ENCODE data around the gene ARMH1. TPM values are rescaled to one million over a fixed set of nuclear protein-coding genes. Genes with fewer than 3 reads are reported as not detected.

The ARMH1 gene
- total RNA-seq, 2 experiments from 2014 or later: 95.7 to 105 TPM

DNA sequence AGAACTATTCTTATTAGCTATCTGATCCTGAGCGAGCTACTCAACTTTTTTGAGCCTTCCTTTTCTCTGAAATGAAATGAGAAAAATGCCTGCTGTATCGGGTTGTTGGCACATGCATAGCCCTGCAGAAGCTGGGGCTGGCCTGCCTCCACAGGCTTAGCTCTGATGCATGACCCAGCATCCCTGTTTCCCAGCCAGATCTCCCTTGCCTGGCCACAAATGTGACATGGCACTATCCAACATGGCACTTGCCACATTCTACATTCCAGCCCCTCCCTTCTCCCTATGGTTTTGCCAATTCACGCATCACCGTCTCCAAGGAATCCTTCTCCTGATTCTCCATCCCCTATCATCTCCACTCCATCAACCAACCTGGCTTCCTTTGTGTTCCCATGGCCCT is 42.6 kb downstream of the ARMH1 start:
- Mint-ChIP-seq H3K36me3 (no peaks in the 10 kb centered on the region), H3K27ac (peak overlapping the region; percentile 9), H3K27me3 (peaks cover 2% of the 10 kb centered on the region), H3K9me3 (no peaks in the 10 kb centered on the region), H3K4me3 (no peak overlapping the region), H3K4me1 (peaks cover 51% of the 10 kb centered on the region)
- POLR2A ChIA-PET: interaction anchor here (0.9 to 11.5 kb wide), 5 partner anchors 10 to 102 kb away, joined by 3 to 500 read pairs (median 6); partner anchors contain the start of genes ARMH1, RNU5D-1 and TMEM53
- ATAC-seq (ENCODE audit: low read depth): no peak
- no peak for DNase-seq

DNA sequence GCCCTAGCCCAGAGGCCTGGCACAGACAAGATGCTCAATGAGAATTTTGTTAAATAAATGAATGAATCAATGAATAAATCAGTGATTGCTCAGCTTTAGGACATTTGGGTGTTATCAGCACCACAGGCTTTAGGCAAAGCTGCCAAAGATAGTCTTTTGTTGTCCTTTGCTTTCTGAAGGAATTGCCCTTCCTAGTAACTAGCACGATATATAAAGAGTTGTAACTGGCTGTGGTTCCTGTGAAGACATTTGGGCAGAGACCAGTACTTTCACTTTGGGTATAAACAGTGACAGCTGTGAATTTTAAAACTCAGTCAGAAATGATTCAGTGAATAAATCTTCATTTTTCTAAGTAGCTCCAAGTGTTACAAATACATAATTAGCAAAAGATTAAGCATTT is 43.1 kb downstream of the ARMH1 start:
- ATAC-seq (ENCODE audit: low read depth) (no peak), DNase-seq (no peak)
- H3K9me3 Mint-ChIP-seq: no peaks in the 10 kb centered on the region
- H3K36me3 Mint-ChIP-seq: no peaks in the 10 kb centered on the region
- POLR2A ChIA-PET: interaction anchor here (0.9 to 11.5 kb wide), 5 partner anchors 10 to 101 kb away, joined by 3 to 500 read pairs (median 6); partner anchors contain the start of genes ARMH1, RNU5D-1 and TMEM53
- peak overlapping the region; percentile 0 for H3K4me3 Mint-ChIP-seq
- H3K4me1 Mint-ChIP-seq: peaks cover 51% of the 10 kb centered on the region
- peak overlapping the region; percentile 11 for H3K27ac Mint-ChIP-seq
- no peaks in the 10 kb centered on the region for H3K27me3 Mint-ChIP-seq

- Mint-ChIP-seq H3K27ac (peak overlapping the region; percentile 73), H3K4me3 (no peak overlapping the region), H3K4me1 (peaks cover 52% of the 10 kb centered on the region), H3K27me3 (no peaks in the 10 kb centered on the region), H3K9me3 (no peaks in the 10 kb centered on the region), H3K36me3 (no peaks in the 10 kb centered on the region)
- ATAC-seq (ENCODE audit: low read depth): no peak
- POLR2A ChIA-PET: interaction anchor here (0.9 to 11.5 kb wide), 5 partner anchors 9 to 101 kb away, joined by 3 to 500 read pairs (median 6); partner anchors contain the start of genes ARMH1, RNU5D-1 and TMEM53
- DNase-seq: no peak
These were observed 43.6 kb downstream of the ARMH1 start for GRCh38 chr1:44718091-44718490.

- POLR2A ChIA-PET: interaction anchor here (0.7 to 11.5 kb wide), 8 partner anchors 14 to 1070 kb away, joined by 3 to 500 read pairs (median 4); partner anchors contain the start of genes RNU5D-1, RPS8 and TOE1
- Mint-ChIP-seq H3K36me3 (no peaks in the 10 kb centered on the region), H3K9me3 (no peaks in the 10 kb centered on the region), H3K27me3 (no peaks in the 10 kb centered on the region), H3K4me1 (peaks cover 61% of the 10 kb centered on the region), H3K27ac (peak overlapping the region; percentile 65), H3K4me3 (no peak overlapping the region)
- ATAC-seq (ENCODE audit: low read depth) (no peak), DNase-seq (no peak)
These were observed 44.8 kb downstream of the ARMH1 start for GRCh38 chr1:44719318-44719717.

DNA sequence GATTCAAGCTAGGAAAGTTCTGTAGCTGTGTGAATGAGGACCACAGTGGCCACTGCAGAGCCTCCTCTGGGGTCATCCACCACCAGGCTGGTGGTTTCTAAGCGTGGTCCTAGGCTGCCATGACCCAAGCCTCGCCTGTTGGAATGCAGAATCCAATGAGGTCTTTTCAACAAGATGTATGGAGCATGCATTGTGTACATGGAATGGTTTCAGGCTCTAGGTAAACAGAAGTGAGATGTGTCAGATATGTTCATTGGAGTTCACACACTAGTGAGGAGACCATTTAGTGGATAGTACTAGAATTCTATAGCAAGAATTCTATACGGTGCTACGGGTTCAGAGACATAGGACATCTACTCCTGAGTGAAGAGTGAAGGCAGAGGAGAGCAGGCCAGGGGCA is 45.8 kb downstream of the ARMH1 start:
- peaks cover 5% of the 10 kb centered on the region for H3K36me3 Mint-ChIP-seq
- H3K4me3 Mint-ChIP-seq: peak overlapping the region; percentile 0
- no peaks in the 10 kb centered on the region for H3K9me3 Mint-ChIP-seq
- DNase-seq (no peak), ATAC-seq (ENCODE audit: low read depth) (no peak)
- H3K27ac Mint-ChIP-seq: peak overlapping the region; percentile 94
- POLR2A ChIA-PET: interaction anchor here (0.8 to 11.5 kb wide), 6 partner anchors 13 to 620 kb away, joined by 3 to 500 read pairs (median 48); partner anchors contain the start of genes ARMH1, MUTYH, RNU5D-1 and TMEM53
- H3K27me3 Mint-ChIP-seq: no peaks in the 10 kb centered on the region
- H3K4me1 Mint-ChIP-seq: peaks cover 59% of the 10 kb centered on the region

DNA sequence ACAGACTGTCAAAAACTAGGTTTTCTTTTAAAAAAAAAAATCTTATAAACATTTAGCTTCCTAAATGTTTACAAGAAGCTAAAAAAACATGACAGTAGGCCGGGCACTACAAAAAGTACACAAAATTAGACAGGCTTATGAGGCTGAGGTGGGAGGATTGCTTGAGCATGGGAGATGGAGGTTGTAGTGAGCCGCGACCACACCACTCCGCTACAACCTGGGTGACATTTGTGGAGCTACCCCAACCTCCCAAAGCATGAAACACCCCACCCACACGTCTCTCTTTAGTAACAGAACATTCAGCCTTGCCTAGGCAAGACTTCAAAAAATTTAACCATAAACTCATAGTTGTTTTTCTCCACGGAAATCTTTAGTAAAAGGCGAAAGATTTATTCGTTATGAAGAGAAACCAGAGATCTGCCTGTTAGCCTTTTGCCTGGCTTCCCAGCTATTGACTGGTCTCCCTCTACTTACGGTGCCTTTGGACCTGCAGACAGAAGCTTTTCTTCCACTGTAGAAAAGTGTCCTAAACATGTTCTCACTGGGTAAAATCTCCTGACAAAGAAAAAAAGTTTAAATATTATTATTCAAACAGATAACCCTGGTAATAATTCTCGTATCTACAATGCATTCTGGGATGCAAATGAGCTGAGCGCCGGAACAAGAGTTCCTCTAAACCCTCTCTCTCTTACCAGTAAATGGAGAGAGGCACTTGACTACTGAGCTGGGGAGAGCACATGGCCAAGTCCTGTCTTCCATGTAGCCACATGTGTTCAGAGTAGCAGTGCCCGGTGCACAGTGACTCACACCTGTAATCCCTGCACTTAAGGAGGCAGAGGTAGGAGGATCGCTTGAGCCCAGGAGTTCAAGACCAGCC is 47.2 kb downstream of the ARMH1 start:
- Mint-ChIP-seq H3K4me3 (peak overlapping the region; percentile 61), H3K36me3 (peaks cover 9% of the 10 kb centered on the region), H3K27me3 (no peaks in the 10 kb centered on the region), H3K4me1 (peaks cover 60% of the 10 kb centered on the region), H3K9me3 (no peaks in the 10 kb centered on the region), H3K27ac (peak overlapping the region; percentile 94)
- DNase-seq (peak; percentile 65), ATAC-seq (ENCODE audit: low read depth) (peak; percentile 89)
- POLR2A ChIA-PET: interaction anchor here (0.5 to 11.5 kb wide), 67 partner anchors 9 to 1343 kb away, joined by 3 to 500 read pairs (median 5); partner anchors contain the start of genes AKR1A1, ARMH1, BEST4 and BTBD19

GRCh38 chr1:44723064-44723463 is 48.5 kb downstream of the ARMH1 start:
- POLR2A ChIA-PET: interaction anchor here (0.6 to 11.5 kb wide), 13 partner anchors 10 to 768 kb away, joined by 3 to 500 read pairs (median 11); partner anchors contain the start of genes BTBD19, DYNLT4, EIF2B3 and HECTD3
- no peaks in the 10 kb centered on the region for H3K27me3 Mint-ChIP-seq
- peak overlapping the region; percentile 95 for H3K27ac Mint-ChIP-seq

GRCh38 chr1:44723496-44724295 is 49.2 kb downstream of the ARMH1 start:
- Mint-ChIP-seq H3K9me3 (no peaks in the 10 kb centered on the region), H3K27me3 (no peaks in the 10 kb centered on the region), H3K4me1 (peaks cover 57% of the 10 kb centered on the region), H3K27ac (peak overlapping the region; percentile 95), H3K36me3 (peaks cover 9% of the 10 kb centered on the region), H3K4me3 (peak overlapping the region; percentile 84)
- peak; percentile 56 for DNase-seq
- peak; percentile 6 for ATAC-seq (ENCODE audit: low read depth)
- POLR2A ChIA-PET: interaction anchor here (0.6 to 11.5 kb wide), 12 partner anchors 9 to 288 kb away, joined by 3 to 500 read pairs (median 10); partner anchors contain the start of genes BTBD19, DYNLT4, EIF2B3 and HECTD3

More at GRCh38 chr1:44723064-44723463, 48.5 kb downstream of the ARMH1 start:
- Mint-ChIP-seq H3K4me1 (peaks cover 58% of the 10 kb centered on the region), H3K9me3 (no peaks in the 10 kb centered on the region), H3K4me3 (peak overlapping the region; percentile 84), H3K36me3 (peaks cover 9% of the 10 kb centered on the region)
- ATAC-seq (ENCODE audit: low read depth) (no peak), DNase-seq (no peak)

DNA sequence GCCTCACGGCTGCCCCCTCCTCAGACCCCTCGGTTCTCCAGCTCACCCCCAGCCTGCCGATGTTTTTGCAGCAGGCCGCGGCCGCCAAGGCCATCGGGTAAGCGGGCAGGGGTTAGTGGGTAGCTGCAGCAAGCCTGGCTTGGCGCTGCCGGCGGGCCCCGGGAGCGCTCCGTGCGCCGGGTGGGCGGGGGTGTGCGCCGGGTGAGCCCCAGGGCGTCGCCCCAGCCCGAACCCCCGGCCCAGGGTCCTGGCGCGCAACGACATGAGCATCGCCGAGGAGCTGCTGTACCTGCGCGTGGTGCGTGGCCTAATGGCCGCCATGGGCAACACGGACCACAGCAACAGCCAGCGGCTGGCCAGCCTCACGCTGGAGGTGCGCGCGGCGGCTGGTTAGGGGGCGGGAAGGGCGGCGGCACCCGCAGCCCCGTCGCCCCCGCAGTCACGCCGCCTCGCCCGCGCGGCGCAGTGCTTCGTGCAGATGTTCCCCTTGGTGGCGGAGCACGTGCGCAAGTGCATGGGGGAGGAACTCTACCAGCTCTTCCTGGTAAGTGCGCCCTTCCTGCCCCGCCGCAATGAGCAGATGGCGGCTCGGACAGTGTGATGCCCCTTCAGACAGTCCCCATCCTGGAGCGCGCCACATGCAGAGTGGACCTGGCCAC is 49.9 kb downstream of the ARMH1 start:
- Mint-ChIP-seq H3K4me1 (peaks cover 55% of the 10 kb centered on the region), H3K27me3 (no peaks in the 10 kb centered on the region), H3K36me3 (peaks cover 9% of the 10 kb centered on the region), H3K27ac (peak overlapping the region; percentile 83), H3K4me3 (peak overlapping the region; percentile 84), H3K9me3 (no peaks in the 10 kb centered on the region)
- POLR2A ChIA-PET: interaction anchor here (1.0 to 11.5 kb wide), 7 partner anchors 8 to 96 kb away, joined by 3 to 500 read pairs (median 65); partner anchors contain the start of genes ARMH1, BTBD19, DYNLT4 and PLK3
- DNase-seq: no peak
- ATAC-seq (ENCODE audit: low read depth): no peak

GRCh38 chr1:44724955-44725698 is 50.6 kb downstream of the ARMH1 start:
- DNase-seq: no peak
- peaks cover 54% of the 10 kb centered on the region for H3K4me1 Mint-ChIP-seq
- POLR2A ChIA-PET: interaction anchor here (1.0 to 11.5 kb wide), 5 partner anchors 8 to 95 kb away, joined by 3 to 500 read pairs (median 65); partner anchors contain the start of genes ARMH1, RNU5D-1, RPS8 and TMEM53

GRCh38 chr1:44730741-44731512 is 56.4 kb downstream of the ARMH1 start, which contains the start of gene RNU5D-1:
Gene RNU5D-1, minus strand, starts transcription at chr1:44731170.
- Mint-ChIP-seq H3K4me3 (peak within 1 kb of the TSS; percentile 80), H3K27ac (peak within 1 kb of the TSS; percentile 99), H3K9me3 (no peaks in the 10 kb centered on the region), H3K36me3 (no peaks in the 10 kb centered on the region), H3K4me1 (peaks cover 33% of the 10 kb centered on the region), H3K27me3 (no peaks in the 10 kb centered on the region)
- ATAC-seq (ENCODE audit: low read depth) (peak; percentile 84), DNase-seq (peak; percentile 91)
- POLR2A ChIA-PET: interaction anchor here (0.6 to 8.1 kb wide), 45 partner anchors 11 to 955 kb away, joined by 3 to 500 read pairs (median 8); partner anchors contain the start of genes BEST4, BTBD19, DYNLT4 and GPBP1L1

More at GRCh38 chr1:44724955-44725698, 50.6 kb downstream of the ARMH1 start:
- Mint-ChIP-seq H3K27ac (peak overlapping the region; percentile 83), H3K27me3 (no peaks in the 10 kb centered on the region), H3K4me3 (peak overlapping the region; percentile 71), H3K9me3 (no peaks in the 10 kb centered on the region), H3K36me3 (peaks cover 9% of the 10 kb centered on the region)
- ATAC-seq (ENCODE audit: low read depth): no peak
